Endothelial cell of umbilical vein (primary cell): Measurements from ENCODE around the gene CFAP77. TPM values are rescaled to one million over a fixed set of nuclear protein-coding genes. Genes with fewer than 3 reads are reported as not detected.

Source experiments
- BruUV-seq: library from RNA; stranded (reverse); fragments of 400-500 nt; replicated peaks from 2 replicates; lab custom pipeline; 2021; lab: Mats Ljungman, UMichigan
- CTCF ChIA-PET: fragments of 300-600, 350-600 bp; sonication (Branson Sonifier 250); formaldehyde crosslinking; loops from one replicate; lab custom pipeline; 2021; ENCODE audit warnings: antibody characterized with exemption, inconsistent platforms; lab: Charles Lee
- POLR2A ChIA-PET: fragments of 300-600, 350-600 bp; sonication (Branson Sonifier 250); formaldehyde crosslinking; loops from one replicate; lab custom pipeline; 2021; ENCODE audit warnings: antibody characterized with exemption, inconsistent platforms; lab: Charles Lee
- DNase-seq: peaks from one replicate; pipeline ENCODE4 v3.0.0-alpha.2; 2011; ENCODE audit warnings: low read depth, low spot score
- FAIRE-seq: peaks from 2 replicates; lab custom pipeline; 2011; peaks lifted over from hg19 to GRCh38; lab: Jason Lieb, UNC
- H2AFZ ChIP-seq: 2 replicates; pipeline ENCODE4 v1.6.0; 2012; ENCODE audit warnings: low read depth, low read length, control low read depth, inconsistent platforms
- H3K27ac ChIP-seq: 2 replicates; pipeline ENCODE4 v1.5.1; 2011; ENCODE audit warnings: low read depth, mild to moderate bottlenecking, control low read depth, low read length, moderate library complexity; ENCODE audit not compliant: insufficient read depth
- H3K27me3 ChIP-seq, 2 experiments: 2 replicates each; pipeline versions ENCODE4 v1.6.0 to v1.6.1; 2011; ENCODE audit warnings: low read length in 2 of 2, mixed read lengths in 1 of 2; ENCODE audit not compliant: control insufficient read depth in 2 of 2, insufficient read depth in 2 of 2
- H3K36me3 ChIP-seq, 2 experiments: 2 replicates in 1 of 2; 3 replicates in 1 of 2; pipeline ENCODE4 v1.5.1; 2011; ENCODE audit warnings: low read length in 2 of 2, mild to moderate bottlenecking in 1 of 2, moderate library complexity in 1 of 2; ENCODE audit not compliant: control insufficient read depth in 2 of 2, insufficient read depth in 2 of 2; ENCODE audit errors: extremely low read depth in 1 of 2
- H3K4me1 ChIP-seq: 3 replicates; pipeline ENCODE4 v1.5.1; 2011; ENCODE audit warnings: mild to moderate bottlenecking, low read length; ENCODE audit not compliant: control insufficient read depth, insufficient read depth; ENCODE audit errors: extremely low read depth
- H3K4me2 ChIP-seq: 2 replicates; pipeline ENCODE4 v1.6.1; 2011; ENCODE audit warnings: low read length, control low read depth, mixed read lengths; ENCODE audit not compliant: insufficient read depth
- H3K4me3 ChIP-seq, 3 experiments: fragments of 200-600 bp in 1 of 3; sonication (generic), shearing (Covaris generic) in 1 of 3; replicated peaks in 1 of 3; 2 replicates each; pipeline ENCODE4 v1.5.1; 2011 to 2016; ENCODE audit warnings: control low read depth in 3 of 3, low read length in 3 of 3, mild to moderate bottlenecking in 2 of 3, inconsistent platforms in 1 of 3, low read depth in 1 of 3, moderate library complexity in 1 of 3; ENCODE audit not compliant: insufficient read depth in 1 of 3
- H3K79me2 ChIP-seq: 2 replicates; pipeline ENCODE4 v1.6.0; 2012; ENCODE audit warnings: low read length, inconsistent platforms; ENCODE audit not compliant: control insufficient read depth, insufficient read depth
- H3K9ac ChIP-seq: replicated peaks from 2 replicates; pipeline ENCODE3; 2011; ENCODE audit warnings: low read length, control low read depth; ENCODE audit not compliant: insufficient read depth; ENCODE audit errors: extremely low read depth
- H3K9me1 ChIP-seq: replicated peaks from 3 replicates; pipeline ENCODE4 v1.6.0; 2011; ENCODE audit warnings: mild to moderate bottlenecking, low read length; ENCODE audit not compliant: control insufficient read depth, insufficient read depth; ENCODE audit errors: extremely low read depth
- H3K9me3 ChIP-seq: replicated peaks from 2 replicates; pipeline ENCODE4 v1.5.1; 2012; ENCODE audit warnings: low read length, inconsistent platforms; ENCODE audit not compliant: control insufficient read depth, insufficient read depth
- H4K20me1 ChIP-seq: replicated peaks from 2 replicates; pipeline ENCODE3; 2011; ENCODE audit warnings: mild to moderate bottlenecking, low read length; ENCODE audit not compliant: control insufficient read depth, insufficient read depth; ENCODE audit errors: extremely low read depth
- EZH2 ChIP-seq: IDR thresholded peaks from 2 replicates; pipeline ENCODE4 v1.6.1; 2012; ENCODE audit warnings: borderline replicate concordance, low read depth, mild to moderate bottlenecking, moderate library complexity, low read length, inconsistent platforms; ENCODE audit not compliant: severe bottlenecking
- FOS ChIP-seq: IDR thresholded peaks from 2 replicates; pipeline ENCODE4 v1.6.1; 2011; ENCODE audit warnings: mild to moderate bottlenecking, low read length, moderate library complexity, borderline replicate concordance; ENCODE audit not compliant: insufficient read depth
- GATA2 ChIP-seq: IDR thresholded peaks from 2 replicates; pipeline ENCODE4 v1.7.0; 2011; ENCODE audit warnings: low read depth, mild to moderate bottlenecking, moderate library complexity, mixed read lengths, low read length; ENCODE audit not compliant: insufficient read length, insufficient read depth
- MAX ChIP-seq: IDR thresholded peaks from 2 replicates; pipeline ENCODE4 v1.6.1; 2011; ENCODE audit not compliant: insufficient read depth, insufficient read length
- MYC ChIP-seq: IDR thresholded peaks from one replicate; pipeline ENCODE4 v1.6.1; 2011; ENCODE audit warnings: mild to moderate bottlenecking, low read depth, low read length
- POLR2A ChIP-seq: IDR thresholded peaks from 2 replicates; pipeline ENCODE4 v1.6.1; 2012; ENCODE audit warnings: low read depth, mild to moderate bottlenecking, control low read depth, low read length
- POLR2AphosphoS5 ChIP-seq: IDR thresholded peaks from 2 replicates; pipeline ENCODE4 v1.6.1; 2012; ENCODE audit warnings: low read depth, mild to moderate bottlenecking, control low read depth, low read length, moderate library complexity; ENCODE audit not compliant: insufficient read depth
- dilution Hi-C: fragments of 300-500 bp; cut with MboI; formaldehyde crosslinking; loops from one replicate; pipeline ENCODE4 v1.15.0; 2019; ENCODE audit warnings: low sequenced_read_pairs; ENCODE audit not compliant: extremely low pct_ligation_motif_present
- intact Hi-C: fragments of 100-400 bp; cut with micrococcal nuclease; formaldehyde crosslinking; loops from one replicate; pipeline ENCODE4 v1.10.0; 2022
- polyA plus RNA-seq, 4 experiments: library from polyadenylated mRNA; depleted of rRNA in 3 of 4; stranded (reverse) in 3 of 4; unstranded in 1 of 4; fragments of >200 nt; gene quantifications; 2 replicates each; pipeline versions ENCODE4 v1.2.1 to v1.2.3, GENCODE V29; 2011 to 2012; ENCODE audit warnings: missing spikeins in 1 of 4
- total RNA-seq: library from RNA; stranded (reverse); gene quantifications from 2 replicates; pipeline ENCODE4 v1.2.3, GENCODE V29; 2021
- TF ChIP-seq, protein P1 (sequence below), 2 donors: IDR thresholded peaks; 1 replicate in 1 of 2; 2 replicates in 1 of 2; pipeline ENCODE4 v1.5.1; 2011; ENCODE audit warnings: low read length in 2 of 2, mild to moderate bottlenecking in 2 of 2, moderate library complexity in 2 of 2, control low read depth in 1 of 2, inconsistent platforms in 1 of 2, low read depth in 1 of 2; ENCODE audit not compliant: insufficient read depth in 1 of 2; ENCODE audit errors: extremely low read depth in 1 of 2

The CFAP77 gene
- total and polyA plus RNA-seq, 2 donors (not counting 3 experiments of a cell fraction or from before 2014, with no cell fraction given) = not detected

DNA sequence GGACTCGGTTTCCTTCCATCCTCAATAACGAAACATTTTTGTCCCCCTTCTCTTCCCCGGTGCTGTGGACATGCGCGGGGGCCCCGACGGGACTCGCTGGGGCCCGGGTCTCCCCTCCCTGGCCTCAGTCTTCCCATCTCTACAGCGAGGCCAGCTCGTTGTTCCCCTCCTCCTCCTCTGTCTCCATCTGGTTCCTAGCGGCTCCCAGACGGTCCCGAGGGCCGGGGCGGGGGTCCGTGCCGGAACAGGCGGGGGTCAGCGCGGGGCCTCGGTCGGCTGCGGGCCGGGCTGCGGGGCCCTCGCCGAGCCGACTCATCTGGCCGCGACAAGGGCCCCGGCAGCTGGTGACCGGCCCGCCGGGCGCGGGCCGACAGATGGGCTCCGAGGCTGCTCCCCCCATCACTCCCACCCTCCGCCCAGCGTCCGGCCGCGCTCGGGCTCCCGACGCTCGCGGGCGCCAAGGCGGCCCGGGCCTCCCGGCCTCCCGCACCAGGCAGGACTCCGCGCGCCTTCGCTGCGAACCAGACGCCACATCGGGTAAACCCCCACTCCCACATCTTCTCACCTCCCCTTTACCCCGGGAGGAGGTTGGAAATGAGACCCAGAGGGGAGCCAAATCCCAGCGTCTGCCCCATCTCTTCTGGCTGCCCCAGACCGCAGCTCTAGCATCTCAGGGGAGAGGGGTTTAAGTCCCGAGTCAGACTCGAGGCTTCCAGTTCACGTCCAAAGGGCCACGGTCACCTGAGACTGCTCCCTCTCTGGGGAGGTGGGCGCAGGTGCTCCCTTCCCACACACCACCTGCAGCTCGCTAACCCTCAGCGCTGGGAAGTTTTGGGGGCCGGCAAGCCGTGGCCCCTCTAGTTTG, 180.5 kb downstream of the CFAP77 start:
- dilution Hi-C loops (no loop called here), intact Hi-C loops (no loop called here)
- no peak overlapping the region for H3K27ac ChIP-seq
- peaks cover 63 to 67% of the 10 kb centered on the region in 2 experiments for H3K27me3 ChIP-seq
- H3K4me1 ChIP-seq = no peaks in the 10 kb centered on the region
- H3K9me1 ChIP-seq = no peaks in the 10 kb centered on the region
- no peak for DNase-seq
- ChIA-PET CTCF (interaction anchor here (2.1 kb wide), 1 partner anchor 84 kb away, joined by 4 read pairs; no protein-coding TSS in a partner anchor), POLR2A (no interaction called here)
- no peak overlapping the region for H3K9ac ChIP-seq
- H3K9me3 ChIP-seq = no peaks in the 10 kb centered on the region
- TF ChIP-seq FOS (no peak), POLR2A (no peak), MAX (no peak), MYC (no peak), POLR2AphosphoS5 (no peak), EZH2 (peak; percentile 90), GATA2 (no peak)
- TF ChIP-seq, protein P1, sequence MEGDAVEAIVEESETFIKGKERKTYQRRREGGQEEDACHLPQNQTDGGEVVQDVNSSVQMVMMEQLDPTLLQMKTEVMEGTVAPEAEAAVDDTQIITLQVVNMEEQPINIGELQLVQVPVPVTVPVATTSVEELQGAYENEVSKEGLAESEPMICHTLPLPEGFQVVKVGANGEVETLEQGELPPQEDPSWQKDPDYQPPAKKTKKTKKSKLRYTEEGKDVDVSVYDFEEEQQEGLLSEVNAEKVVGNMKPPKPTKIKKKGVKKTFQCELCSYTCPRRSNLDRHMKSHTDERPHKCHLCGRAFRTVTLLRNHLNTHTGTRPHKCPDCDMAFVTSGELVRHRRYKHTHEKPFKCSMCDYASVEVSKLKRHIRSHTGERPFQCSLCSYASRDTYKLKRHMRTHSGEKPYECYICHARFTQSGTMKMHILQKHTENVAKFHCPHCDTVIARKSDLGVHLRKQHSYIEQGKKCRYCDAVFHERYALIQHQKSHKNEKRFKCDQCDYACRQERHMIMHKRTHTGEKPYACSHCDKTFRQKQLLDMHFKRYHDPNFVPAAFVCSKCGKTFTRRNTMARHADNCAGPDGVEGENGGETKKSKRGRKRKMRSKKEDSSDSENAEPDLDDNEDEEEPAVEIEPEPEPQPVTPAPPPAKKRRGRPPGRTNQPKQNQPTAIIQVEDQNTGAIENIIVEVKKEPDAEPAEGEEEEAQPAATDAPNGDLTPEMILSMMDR (IDR thresholded peaks at IDR 0.05; ENCODE audit: extremely low read depth in 1 of 2, insufficient read depth in 1 of 2, low read depth in 1 of 2, low read length in 2 of 2) = no peak
- no peak overlapping the region for H3K4me2 ChIP-seq
- H3K79me2 ChIP-seq = no peaks in the 10 kb centered on the region
- H4K20me1 ChIP-seq = no peaks in the 10 kb centered on the region
- H3K4me3 ChIP-seq = no peak overlapping the region
- H3K36me3 ChIP-seq = peaks cover 0 to 5% of the 10 kb centered on the region in 2 experiments
- no peak for FAIRE-seq
- no peak overlapping the region for H2AFZ ChIP-seq
- BruUV-seq = no TSS peak
